MV-4-11 (cell line): ENCODE results near the gene AHRR.
"Not testable (repeated sequence)": the region's sequence is repeated elsewhere in the genome, so short reads cannot be mapped to it uniquely, and the experiment has no call there.

Experiments
- DNase-seq: peaks from one replicate; lab custom pipeline; 2025; lab: John Stamatoyannopoulos, UW

Gene AHRR

DNA sequence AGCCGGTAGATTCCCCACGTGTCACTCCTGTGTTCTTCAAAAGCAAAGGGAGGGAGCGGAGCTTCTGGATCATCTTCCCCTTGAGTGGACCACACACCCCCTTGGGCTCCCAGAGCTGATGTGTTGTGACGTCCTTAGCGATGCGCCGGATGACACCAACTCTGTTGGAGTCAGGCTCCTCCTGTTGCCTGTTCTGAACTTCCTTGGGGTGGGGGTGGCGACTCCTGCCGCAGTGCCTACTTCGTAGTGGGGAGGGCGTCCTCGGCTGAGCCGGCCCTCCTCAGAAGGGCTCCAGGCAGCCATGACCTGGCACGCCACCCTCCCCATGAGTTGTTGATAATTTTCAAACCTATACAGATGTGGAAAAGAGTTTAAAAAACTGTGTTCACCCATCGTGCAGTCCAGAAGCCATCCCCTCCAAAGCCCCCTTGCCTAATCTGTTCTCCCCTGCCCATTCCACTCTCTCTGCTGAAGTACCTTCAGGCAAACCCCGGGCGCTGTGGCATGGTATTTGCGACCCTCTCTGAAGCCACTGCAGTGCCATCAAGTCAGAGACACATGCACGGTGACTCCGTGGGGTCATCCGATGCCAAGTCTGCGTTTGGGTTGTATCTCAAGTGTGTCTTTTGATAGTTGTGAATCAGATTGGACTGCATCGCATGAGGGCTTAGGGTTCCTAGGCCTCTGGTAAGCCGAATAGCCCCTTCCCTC, 138.2 kb downstream of the AHRR start:
- no peak for DNase-seq

GRCh38 chr5:460273-460625, 138.7 kb downstream of the AHRR start:
- no peak for DNase-seq

GRCh38 chr5:462051-462481, 140.6 kb downstream of the AHRR start:
- DNase-seq = no peak

- no peak for DNase-seq
These were observed 141.8 kb downstream of the AHRR start for GRCh38 chr5:463301-463700.

DNA sequence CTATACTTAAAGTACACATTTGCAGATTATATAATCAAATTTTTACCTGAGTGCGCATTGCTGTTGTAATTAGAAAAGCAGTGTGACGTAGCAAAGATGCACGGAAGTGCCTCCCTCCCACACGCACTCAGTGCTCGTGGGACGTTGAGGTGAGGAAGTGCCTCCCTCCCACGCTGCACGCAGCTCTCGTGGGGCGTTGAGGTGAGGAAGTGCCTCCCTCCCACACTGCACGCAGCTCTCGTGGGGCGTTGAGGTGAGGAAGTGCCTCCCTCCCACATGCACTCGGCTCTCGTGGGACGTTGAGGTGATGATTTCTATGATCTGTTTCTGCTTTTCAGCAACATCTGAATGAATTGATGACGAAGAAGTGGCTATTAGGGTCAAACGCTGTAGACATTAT, 142.4 kb downstream of the AHRR start:
- DNase-seq = no peak

GRCh38 chr5:464446-464842, 142.9 kb downstream of the AHRR start:
- no peak for DNase-seq

DNA sequence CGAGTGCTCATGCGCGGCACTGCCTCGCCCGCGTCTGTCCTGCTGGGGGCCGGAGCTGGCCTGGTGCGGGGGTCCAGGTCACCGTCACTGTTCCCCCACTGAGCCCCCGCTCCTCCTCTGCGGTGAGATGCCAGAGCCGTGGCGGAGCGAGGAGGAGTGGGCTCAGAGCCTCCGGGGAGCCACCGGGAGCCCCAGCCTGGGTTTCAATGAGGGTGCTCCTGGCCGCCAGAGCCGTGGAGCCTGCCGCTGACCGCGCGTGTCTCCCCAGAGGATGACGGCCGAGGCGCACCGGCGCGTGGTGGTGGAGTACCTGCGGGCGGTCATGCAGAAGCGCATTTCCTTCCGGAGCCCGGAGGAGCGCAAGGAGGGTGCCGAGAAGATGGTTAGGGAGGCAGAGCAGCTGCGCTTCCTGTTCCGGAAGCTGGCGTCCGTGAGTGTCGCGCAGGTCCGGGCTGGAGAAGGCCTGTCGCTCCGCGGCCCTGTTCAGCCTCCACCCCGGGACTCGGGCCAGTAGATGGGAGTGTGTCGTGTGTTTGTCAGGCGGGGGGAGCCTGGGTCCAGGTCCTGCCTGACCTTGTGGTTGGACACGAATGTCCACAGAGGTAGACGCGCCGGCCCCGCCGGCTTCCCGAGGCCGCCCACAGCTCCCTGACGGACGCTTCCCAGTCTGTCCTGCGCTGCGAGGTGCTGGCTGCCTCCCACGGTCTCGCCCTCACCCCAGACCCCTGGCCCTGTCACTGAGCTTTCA, 143.5 kb downstream of the AHRR start:
- no peak for DNase-seq

DNA sequence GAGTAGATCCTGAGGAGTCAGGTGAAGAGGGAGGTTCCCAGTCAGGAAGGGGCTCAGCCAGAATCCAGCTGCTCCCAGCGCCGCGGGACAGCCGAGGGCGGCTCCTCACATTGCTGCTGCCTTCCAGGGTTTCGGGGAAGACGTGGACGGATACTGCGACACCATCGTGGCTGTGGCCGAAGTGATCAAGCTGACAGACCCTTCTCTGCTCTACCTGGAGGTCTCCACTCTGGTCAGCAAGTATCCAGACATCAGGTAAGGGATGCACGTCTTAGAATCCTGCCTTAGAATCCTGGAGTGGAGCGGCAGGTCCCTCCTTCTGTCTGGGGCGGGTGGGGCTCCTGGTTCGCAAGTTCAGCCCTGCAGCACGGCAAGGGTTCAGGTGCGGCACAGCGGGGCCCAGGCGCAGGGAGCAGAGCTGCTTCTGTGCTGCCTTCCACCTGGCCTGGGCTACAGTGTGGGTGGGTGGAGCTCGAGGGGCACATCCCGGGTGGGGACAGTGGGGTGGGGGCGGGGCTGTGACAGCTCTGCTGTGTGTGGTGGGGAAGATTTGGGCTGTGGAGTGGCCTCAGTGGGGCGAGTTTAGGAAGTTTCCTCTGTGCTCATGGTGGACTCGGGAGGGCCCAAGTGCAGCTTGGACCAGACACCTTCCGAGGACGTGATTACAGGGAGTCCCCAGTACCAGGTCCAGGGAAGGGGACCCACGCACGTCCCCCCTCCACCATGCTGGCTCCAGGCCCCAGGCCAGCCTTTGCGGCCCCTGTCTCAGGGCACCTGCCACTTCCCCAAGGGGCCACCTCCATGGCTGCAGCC, 144.3 kb downstream of the AHRR start:
- no peak for DNase-seq

DNA sequence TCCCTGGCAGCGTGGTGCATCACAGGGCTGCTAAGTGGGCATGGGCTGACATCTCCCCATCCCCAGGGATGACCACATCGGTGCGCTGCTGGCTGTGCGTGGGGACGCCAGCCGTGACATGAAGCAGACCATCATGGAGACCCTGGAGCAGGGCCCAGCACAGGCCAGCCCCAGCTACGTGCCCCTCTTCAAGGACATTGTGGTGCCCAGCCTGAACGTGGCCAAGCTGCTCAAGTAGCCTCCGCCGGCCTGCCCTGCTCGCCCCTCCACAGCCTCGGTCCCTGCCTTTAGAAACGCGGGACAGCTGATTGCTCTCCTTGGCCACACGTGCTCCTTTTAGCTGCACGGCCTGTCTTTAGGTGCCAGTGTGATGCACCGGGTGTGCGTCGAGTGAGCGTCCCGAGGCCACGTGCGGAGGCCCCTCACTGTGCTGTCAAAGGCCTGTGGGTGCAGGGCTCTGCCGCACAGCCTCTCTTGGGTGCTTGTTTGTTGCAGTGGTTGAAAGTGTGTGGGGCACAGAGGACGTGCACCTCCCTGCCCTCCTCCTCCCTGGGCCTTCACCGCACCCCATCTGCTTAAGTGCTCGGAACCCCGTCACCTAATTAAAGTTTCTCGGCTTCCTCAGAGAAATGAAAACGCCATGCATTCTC, 145.3 kb downstream of the AHRR start:
- DNase-seq = no peak

- DNase-seq = no peak
These were observed 146.9 kb downstream of the AHRR start for GRCh38 chr5:468401-468800.

GRCh38 chr5:469752-470483, 148.4 kb downstream of the AHRR start:
- no peak for DNase-seq

- no peak for DNase-seq
These were observed 149.6 kb downstream of the AHRR start for GRCh38 chr5:470961-471749.

DNA sequence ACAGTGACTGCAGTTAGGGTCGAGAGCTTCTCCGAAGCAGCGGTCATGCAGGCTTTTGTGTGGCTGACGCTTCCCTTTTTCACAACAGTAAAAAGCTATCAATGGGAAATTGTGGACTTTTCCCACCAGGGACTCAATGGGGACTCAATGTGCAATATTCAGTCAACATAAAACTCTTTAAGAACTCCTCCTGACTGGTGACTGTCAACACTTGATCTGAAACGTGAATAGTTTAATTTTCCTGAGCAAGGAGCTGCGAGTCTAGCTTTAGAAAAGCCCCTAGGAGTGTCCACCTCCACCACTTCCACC, 150.2 kb downstream of the AHRR start:
- DNase-seq = peak; percentile 63

GRCh38 chr5:472076-472655, 150.7 kb downstream of the AHRR start:
- no peak for DNase-seq

- DNase-seq = peak; percentile 76
These were observed 151.4 kb downstream of the AHRR start for GRCh38 chr5:472656-473550.

- DNase-seq = no peak
These were observed 152.2 kb downstream of the AHRR start for GRCh38 chr5:473551-474192.

DNA sequence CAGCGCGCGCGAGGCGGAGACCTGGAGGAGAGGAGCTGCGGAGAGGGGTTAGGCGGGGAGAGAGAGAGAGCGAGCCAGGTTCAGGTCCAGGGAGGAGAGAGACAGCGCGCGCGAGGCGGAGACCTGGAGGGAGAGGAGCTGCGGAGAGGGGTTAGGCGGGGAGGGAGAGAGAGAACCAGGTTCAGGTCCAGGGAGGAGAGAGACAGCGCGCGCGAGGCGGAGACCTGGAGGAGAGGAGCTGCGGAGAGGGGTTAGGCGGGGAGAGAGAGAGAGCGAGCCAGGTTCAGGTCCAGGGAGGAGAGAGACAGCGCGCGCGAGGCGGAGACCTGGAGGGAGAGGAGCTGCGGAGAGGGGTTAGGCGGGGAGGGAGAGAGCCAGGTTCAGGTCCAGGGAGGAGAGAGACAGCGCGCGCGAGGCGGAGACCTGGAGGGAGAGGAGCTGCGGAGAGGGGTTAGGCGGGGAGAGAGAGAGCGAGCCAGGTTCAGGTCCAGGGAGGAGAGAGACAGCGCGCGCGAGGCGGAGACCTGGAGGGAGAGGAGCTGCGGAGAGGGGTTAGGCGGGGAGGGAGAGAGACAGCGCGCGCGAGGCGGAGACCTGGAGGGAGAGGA, 152.8 kb downstream of the AHRR start:
- DNase-seq = not testable (repeated sequence)

- no peak for DNase-seq
These were observed 153.5 kb downstream of the AHRR start for GRCh38 chr5:474840-475661.
